Measurements from ENCODE around the gene IDH3G.

The IDH3G gene

GRCh38 chrX:153830640-153831428, 36.7 kb upstream of the IDH3G start:
- H3K23ac ChIP-seq (ENCODE audit: low read length in 2 of 2) = no peak overlapping the region
- WGBS = 19% methylated on average over 3 of the region's 102 CpGs
- no peak overlapping the region for H3K9ac ChIP-seq (ENCODE audit: low read length)
- no peak overlapping the region for H3K27ac ChIP-seq (ENCODE audit: low read length, poor library complexity, severe bottlenecking)
- DNase-seq = no peak
- no peaks in the 10 kb centered on the region for H3K79me1 ChIP-seq (replicated peaks; ENCODE audit: low read length, poor library complexity, severe bottlenecking)
- no peak overlapping the region for H2BK5ac ChIP-seq (ENCODE audit: low read depth, low read length, poor library complexity, severe bottlenecking)
- no peak overlapping the region for H3K18ac ChIP-seq (ENCODE audit: low read depth in 1 of 2, low read length in 2 of 2)
- H4K8ac ChIP-seq (ENCODE audit: low read length) = no peak overlapping the region
- no peak overlapping the region for H2BK120ac ChIP-seq (ENCODE audit: low read depth, low read length)
- H3K4me2 ChIP-seq (ENCODE audit: low read length, poor library complexity, severe bottlenecking) = peak overlapping the region; percentile 39
- H3K4ac ChIP-seq (ENCODE audit: low read depth in 1 of 2, low read length in 2 of 2) = no peak overlapping the region
- peaks cover 8% of the 10 kb centered on the region for H3K9me3 ChIP-seq (ENCODE audit: control insufficient read depth, low read length)
- no peak overlapping the region for H3K4me3 ChIP-seq (ENCODE audit: insufficient read depth in 1 of 2, low read depth in 1 of 2, low read length in 2 of 2)
- no peak overlapping the region for H2BK12ac ChIP-seq (ENCODE audit: low read length in 2 of 2)
- H2AFZ ChIP-seq (ENCODE audit: low read depth, low read length) = no peak overlapping the region
- peaks cover 18% of the 10 kb centered on the region for H3K4me1 ChIP-seq (ENCODE audit: control insufficient read depth, insufficient read depth, low read depth, low read length)
- peaks cover 42 to 74% of the 10 kb centered on the region in 2 experiments for H3K27me3 ChIP-seq (ENCODE audit: control insufficient read depth in 1 of 2, insufficient read depth in 1 of 2, low read length in 2 of 2)
- no peak overlapping the region for H3K14ac ChIP-seq (ENCODE audit: low read length in 2 of 2)
- H2BK15ac ChIP-seq (ENCODE audit: low read depth, poor library complexity, severe bottlenecking) = no peak overlapping the region
- H4K91ac ChIP-seq (ENCODE audit: low read length) = no peak overlapping the region
- H2AK5ac ChIP-seq (ENCODE audit: low read length, severe bottlenecking) = no peak overlapping the region
- H3K36me3 ChIP-seq (ENCODE audit: control insufficient read depth in 1 of 2, insufficient read depth in 2 of 2, low read depth in 1 of 2, low read length in 2 of 2) = no peaks in the 10 kb centered on the region

- Histone ChIP-seq H3K14ac (ENCODE audit: low read length in 2 of 2) (no peak within 1 kb of the TSS), H3K4ac (ENCODE audit: low read depth in 1 of 2, low read length in 2 of 2) (no peak within 1 kb of the TSS)
- 0% methylated on average over 26 of the region's 97 CpGs for WGBS
These were observed 35.8 kb upstream of the IDH3G start, which contains the start of gene PDZD4 for GRCh38 chrX:153829799-153830639. Gene PDZD4, minus strand, starts transcription at chrX:153830544. Its CDS starts 246 bp downstream, at chrX:153830298.

GRCh38 chrX:153829549-153829798, 35.3 kb upstream of the IDH3G start:
- no peak overlapping the region for H4K8ac ChIP-seq (ENCODE audit: low read length)
- WGBS = 1% methylated on average over 11 of the region's 27 CpGs
- H3K4me2 ChIP-seq (ENCODE audit: low read length, poor library complexity, severe bottlenecking) = peak overlapping the region; percentile 70
- H3K18ac ChIP-seq (ENCODE audit: low read depth in 1 of 2, low read length in 2 of 2) = no peak overlapping the region
- no peaks in the 10 kb centered on the region for H3K79me1 ChIP-seq (replicated peaks; ENCODE audit: low read length, poor library complexity, severe bottlenecking)
- no peak overlapping the region for H2BK120ac ChIP-seq (ENCODE audit: low read depth, low read length)
- H2BK5ac ChIP-seq (ENCODE audit: low read depth, low read length, poor library complexity, severe bottlenecking) = no peak overlapping the region
- H4K91ac ChIP-seq (ENCODE audit: low read length) = no peak overlapping the region
- no peak overlapping the region for H2BK12ac ChIP-seq (ENCODE audit: low read length in 2 of 2)
- no peak overlapping the region for H3K9ac ChIP-seq (ENCODE audit: low read length)
- H3K14ac ChIP-seq (ENCODE audit: low read length in 2 of 2) = no peak overlapping the region
- no peak overlapping the region for H2AK5ac ChIP-seq (ENCODE audit: low read length, severe bottlenecking)
- no peak overlapping the region for H3K4me3 ChIP-seq (ENCODE audit: insufficient read depth in 1 of 2, low read depth in 1 of 2, low read length in 2 of 2)
- no peak overlapping the region for H3K4ac ChIP-seq (ENCODE audit: low read depth in 1 of 2, low read length in 2 of 2)
- H3K4me1 ChIP-seq (ENCODE audit: control insufficient read depth, insufficient read depth, low read depth, low read length) = peaks cover 18% of the 10 kb centered on the region
- no peak overlapping the region for H2BK15ac ChIP-seq (ENCODE audit: low read depth, poor library complexity, severe bottlenecking)
- peaks cover 49 to 79% of the 10 kb centered on the region in 2 experiments for H3K27me3 ChIP-seq (ENCODE audit: control insufficient read depth in 1 of 2, insufficient read depth in 1 of 2, low read length in 2 of 2)
- H3K23ac ChIP-seq (ENCODE audit: low read length in 2 of 2) = no peak overlapping the region
- no peak overlapping the region for H2AFZ ChIP-seq (ENCODE audit: low read depth, low read length)
- no peak overlapping the region for H3K27ac ChIP-seq (ENCODE audit: low read length, poor library complexity, severe bottlenecking)
- DNase-seq = no peak
- H3K36me3 ChIP-seq (ENCODE audit: control insufficient read depth in 1 of 2, insufficient read depth in 2 of 2, low read depth in 1 of 2, low read length in 2 of 2) = no peaks in the 10 kb centered on the region
- H3K9me3 ChIP-seq (ENCODE audit: control insufficient read depth, low read length) = peaks cover 8% of the 10 kb centered on the region

More at GRCh38 chrX:153829799-153830639, 35.8 kb upstream of the IDH3G start, which contains the start of gene PDZD4:
- no peak within 1 kb of the TSS for H2BK15ac ChIP-seq (ENCODE audit: low read depth, poor library complexity, severe bottlenecking)
- H3K23ac ChIP-seq (ENCODE audit: low read length in 2 of 2) = no peak within 1 kb of the TSS
- no peak within 1 kb of the TSS for H2BK12ac ChIP-seq (ENCODE audit: low read length in 2 of 2)
- H3K4me3 ChIP-seq (ENCODE audit: insufficient read depth in 1 of 2, low read depth in 1 of 2, low read length in 2 of 2) = no peak within 1 kb of the TSS
- no peak within 1 kb of the TSS for H3K18ac ChIP-seq (ENCODE audit: low read depth in 1 of 2, low read length in 2 of 2)
- H3K9me3 ChIP-seq (ENCODE audit: control insufficient read depth, low read length) = peaks cover 8% of the 10 kb centered on the region
- H3K27me3 ChIP-seq (ENCODE audit: control insufficient read depth in 1 of 2, insufficient read depth in 1 of 2, low read length in 2 of 2) = peaks cover 47 to 81% of the 10 kb centered on the region in 2 experiments
- no peak within 1 kb of the TSS for H3K9ac ChIP-seq (ENCODE audit: low read length)
- H2AK5ac ChIP-seq (ENCODE audit: low read length, severe bottlenecking) = no peak within 1 kb of the TSS
- H3K27ac ChIP-seq (ENCODE audit: low read length, poor library complexity, severe bottlenecking) = no peak within 1 kb of the TSS
- no peaks in the 10 kb centered on the region for H3K36me3 ChIP-seq (ENCODE audit: control insufficient read depth in 1 of 2, insufficient read depth in 2 of 2, low read depth in 1 of 2, low read length in 2 of 2)
- H3K4me1 ChIP-seq (ENCODE audit: control insufficient read depth, insufficient read depth, low read depth, low read length) = peaks cover 18% of the 10 kb centered on the region
- no peak within 1 kb of the TSS for H2BK5ac ChIP-seq (ENCODE audit: low read depth, low read length, poor library complexity, severe bottlenecking)
- DNase-seq = no peak
- H4K8ac ChIP-seq (ENCODE audit: low read length) = no peak within 1 kb of the TSS
- peak within 1 kb of the TSS; percentile 70 for H3K4me2 ChIP-seq (ENCODE audit: low read length, poor library complexity, severe bottlenecking)
- H2BK120ac ChIP-seq (ENCODE audit: low read depth, low read length) = peak within 1 kb of the TSS; percentile 49
- no peak within 1 kb of the TSS for H4K91ac ChIP-seq (ENCODE audit: low read length)
- no peak within 1 kb of the TSS for H2AFZ ChIP-seq (ENCODE audit: low read depth, low read length)
- no peaks in the 10 kb centered on the region for H3K79me1 ChIP-seq (replicated peaks; ENCODE audit: low read length, poor library complexity, severe bottlenecking)
